Measurements from ENCODE around the gene TLE4. TPM values are rescaled to one million over a fixed set of nuclear protein-coding genes. Genes with fewer than 3 reads are reported as not detected.

The TLE4 gene
- polyA plus RNA-seq, 1 donor (not counting 4 experiments of a cell fraction or from before 2014, with no cell fraction given): 14.7 TPM

DNA sequence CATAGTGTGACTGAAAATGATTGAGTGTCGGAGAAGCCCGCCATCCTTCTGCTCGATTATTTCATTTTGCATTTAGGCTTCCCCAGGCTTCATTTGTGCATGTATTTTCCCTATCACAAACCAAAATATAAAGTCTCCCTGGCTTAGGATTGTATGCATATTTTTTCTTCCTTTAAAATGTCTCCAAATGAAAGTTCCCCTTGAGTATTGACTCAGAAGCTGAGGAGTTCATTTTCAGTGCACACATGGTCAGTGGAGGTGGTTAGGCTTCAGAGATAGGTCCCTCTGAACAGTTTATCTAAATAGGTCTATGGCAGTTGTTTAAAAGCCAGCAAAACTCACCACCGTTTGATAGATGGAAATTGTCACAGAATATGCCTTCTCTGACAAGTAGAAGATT is 97.2 kb downstream of the TLE4 start:
- peaks cover 37% of the 10 kb centered on the region for H3K4me1 ChIP-seq (ENCODE audit: control insufficient read depth, extremely low read depth, insufficient read depth, low read length)
- no peak overlapping the region for H3K27ac ChIP-seq (ENCODE audit: control insufficient read depth, insufficient read depth, low read length)
- dilution Hi-C loops (cut with MboI; ENCODE audit: extremely low pct_ligation_motif_present, low sequenced_read_pairs): no loop called here

DNA sequence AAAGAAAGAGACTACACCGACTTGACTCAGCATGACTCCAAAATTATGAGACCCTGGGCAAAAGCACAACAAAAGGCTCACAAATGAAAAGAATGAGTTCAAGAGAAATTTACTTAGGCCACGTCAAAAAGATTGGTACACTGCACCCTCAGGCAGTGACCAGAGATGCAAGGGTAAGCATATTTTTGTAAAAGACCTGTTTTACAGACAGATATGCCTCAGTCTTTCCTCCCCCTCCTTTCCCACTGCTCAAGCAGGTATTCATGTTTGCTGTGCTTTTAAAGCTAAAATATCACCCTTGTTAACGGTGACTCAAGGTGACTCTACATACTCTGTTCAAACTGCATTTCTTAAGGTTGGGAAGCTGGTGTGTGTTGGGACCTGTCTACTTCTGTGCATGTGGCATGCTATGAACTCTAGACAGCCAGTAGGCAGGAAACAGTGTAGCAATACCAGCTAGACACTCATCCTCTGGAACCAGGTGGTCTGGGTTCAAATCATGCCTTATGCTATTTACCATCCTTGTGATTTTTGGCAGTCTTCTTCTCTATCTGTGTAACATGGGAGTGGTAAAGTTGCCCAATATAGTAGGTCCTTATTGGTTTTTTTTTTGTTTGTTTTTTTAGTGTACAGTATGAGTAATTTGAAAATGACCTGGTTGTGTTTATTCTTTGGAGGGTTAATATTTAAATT is 98.7 kb downstream of the TLE4 start:
- Histone ChIP-seq H3K27me3 (ENCODE audit: control insufficient read depth, extremely low read depth, insufficient read depth, low read length) (no peaks in the 10 kb centered on the region), H3K9ac (ENCODE audit: control insufficient read depth, extremely low read depth, insufficient read depth, low read length) (no peak overlapping the region), H3K9me3 (ENCODE audit: control insufficient read depth, low read depth, low read length) (no peaks in the 10 kb centered on the region), H3K4me2 (ENCODE audit: control insufficient read depth, extremely low read depth, insufficient read depth, low read depth, low read length) (peak overlapping the region; percentile 53), H3K4me3 (ENCODE audit: control insufficient read depth in 2 of 3, extremely low read depth in 1 of 3, insufficient read depth in 2 of 3, low read depth in 1 of 3, low read length in 3 of 3) (no peak overlapping the region), H3K27ac (ENCODE audit: control insufficient read depth, insufficient read depth, low read length) (peak overlapping the region; percentile 70), H3K9me1 (ENCODE audit: control insufficient read depth, extremely low read depth, insufficient read depth, low read length) (no peaks in the 10 kb centered on the region), H3K36me3 (ENCODE audit: control insufficient read depth in 2 of 2, extremely low read depth in 1 of 2, insufficient read depth in 2 of 2, low read length in 2 of 2) (no peaks in the 10 kb centered on the region), H4K20me1 (ENCODE audit: control insufficient read depth, extremely low read depth, insufficient read depth, low read length) (no peaks in the 10 kb centered on the region), H3K4me1 (ENCODE audit: control insufficient read depth, extremely low read depth, insufficient read depth, low read length) (peaks cover 40% of the 10 kb centered on the region), H2AFZ (ENCODE audit: control insufficient read depth, low read length) (no peak overlapping the region), H3K79me2 (ENCODE audit: control insufficient read depth, insufficient read depth, low read length) (no peaks in the 10 kb centered on the region)
- FAIRE-seq (peak; percentile 99), DNase-seq (ENCODE audit: low read depth, low spot score) (peak; percentile 95)
- dilution Hi-C loops (cut with MboI; ENCODE audit: extremely low pct_ligation_motif_present, low sequenced_read_pairs): no loop called here
- no peak for TF ChIP-seq EZH2 (IDR thresholded peaks at IDR 0.05; ENCODE audit: low read length)
- TF ChIP-seq, protein P1, sequence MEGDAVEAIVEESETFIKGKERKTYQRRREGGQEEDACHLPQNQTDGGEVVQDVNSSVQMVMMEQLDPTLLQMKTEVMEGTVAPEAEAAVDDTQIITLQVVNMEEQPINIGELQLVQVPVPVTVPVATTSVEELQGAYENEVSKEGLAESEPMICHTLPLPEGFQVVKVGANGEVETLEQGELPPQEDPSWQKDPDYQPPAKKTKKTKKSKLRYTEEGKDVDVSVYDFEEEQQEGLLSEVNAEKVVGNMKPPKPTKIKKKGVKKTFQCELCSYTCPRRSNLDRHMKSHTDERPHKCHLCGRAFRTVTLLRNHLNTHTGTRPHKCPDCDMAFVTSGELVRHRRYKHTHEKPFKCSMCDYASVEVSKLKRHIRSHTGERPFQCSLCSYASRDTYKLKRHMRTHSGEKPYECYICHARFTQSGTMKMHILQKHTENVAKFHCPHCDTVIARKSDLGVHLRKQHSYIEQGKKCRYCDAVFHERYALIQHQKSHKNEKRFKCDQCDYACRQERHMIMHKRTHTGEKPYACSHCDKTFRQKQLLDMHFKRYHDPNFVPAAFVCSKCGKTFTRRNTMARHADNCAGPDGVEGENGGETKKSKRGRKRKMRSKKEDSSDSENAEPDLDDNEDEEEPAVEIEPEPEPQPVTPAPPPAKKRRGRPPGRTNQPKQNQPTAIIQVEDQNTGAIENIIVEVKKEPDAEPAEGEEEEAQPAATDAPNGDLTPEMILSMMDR (optimal IDR thresholded peaks at IDR 0.05 in 1 of 3, IDR thresholded peaks at IDR 0.05 in 1 of 3, conservative IDR thresholded peaks at IDR 0.05 in 1 of 3; ENCODE audit: extremely low read depth in 1 of 3, insufficient read depth in 2 of 3, low read length in 3 of 3): no peak

More for the DNA sequence above, 97.2 kb downstream of the TLE4 start:
- Histone ChIP-seq H3K9me1 (ENCODE audit: control insufficient read depth, extremely low read depth, insufficient read depth, low read length) (no peaks in the 10 kb centered on the region), H4K20me1 (ENCODE audit: control insufficient read depth, extremely low read depth, insufficient read depth, low read length) (no peaks in the 10 kb centered on the region), H3K4me2 (ENCODE audit: control insufficient read depth, extremely low read depth, insufficient read depth, low read depth, low read length) (no peak overlapping the region), H3K79me2 (ENCODE audit: control insufficient read depth, insufficient read depth, low read length) (no peaks in the 10 kb centered on the region), H3K9ac (ENCODE audit: control insufficient read depth, extremely low read depth, insufficient read depth, low read length) (no peak overlapping the region), H3K4me3 (ENCODE audit: control insufficient read depth in 2 of 3, extremely low read depth in 1 of 3, insufficient read depth in 2 of 3, low read depth in 1 of 3, low read length in 3 of 3) (no peak overlapping the region), H2AFZ (ENCODE audit: control insufficient read depth, low read length) (no peak overlapping the region), H3K36me3 (ENCODE audit: control insufficient read depth in 2 of 2, extremely low read depth in 1 of 2, insufficient read depth in 2 of 2, low read length in 2 of 2) (no peaks in the 10 kb centered on the region), H3K27me3 (ENCODE audit: control insufficient read depth, extremely low read depth, insufficient read depth, low read length) (no peaks in the 10 kb centered on the region), H3K9me3 (ENCODE audit: control insufficient read depth, low read depth, low read length) (no peaks in the 10 kb centered on the region)
- no peak for FAIRE-seq
- TF ChIP-seq, protein P1 (optimal IDR thresholded peaks at IDR 0.05 in 1 of 3, IDR thresholded peaks at IDR 0.05 in 1 of 3, conservative IDR thresholded peaks at IDR 0.05 in 1 of 3; ENCODE audit: extremely low read depth in 1 of 3, insufficient read depth in 2 of 3, low read length in 3 of 3): no peak
- TF ChIP-seq EZH2 (IDR thresholded peaks at IDR 0.05; ENCODE audit: low read length): no peak
- no peak for DNase-seq (ENCODE audit: low read depth, low spot score)

Data from keratinocyte (primary cell).